Measurements from ENCODE around the gene CMSS1.

Gene CMSS1

DNA sequence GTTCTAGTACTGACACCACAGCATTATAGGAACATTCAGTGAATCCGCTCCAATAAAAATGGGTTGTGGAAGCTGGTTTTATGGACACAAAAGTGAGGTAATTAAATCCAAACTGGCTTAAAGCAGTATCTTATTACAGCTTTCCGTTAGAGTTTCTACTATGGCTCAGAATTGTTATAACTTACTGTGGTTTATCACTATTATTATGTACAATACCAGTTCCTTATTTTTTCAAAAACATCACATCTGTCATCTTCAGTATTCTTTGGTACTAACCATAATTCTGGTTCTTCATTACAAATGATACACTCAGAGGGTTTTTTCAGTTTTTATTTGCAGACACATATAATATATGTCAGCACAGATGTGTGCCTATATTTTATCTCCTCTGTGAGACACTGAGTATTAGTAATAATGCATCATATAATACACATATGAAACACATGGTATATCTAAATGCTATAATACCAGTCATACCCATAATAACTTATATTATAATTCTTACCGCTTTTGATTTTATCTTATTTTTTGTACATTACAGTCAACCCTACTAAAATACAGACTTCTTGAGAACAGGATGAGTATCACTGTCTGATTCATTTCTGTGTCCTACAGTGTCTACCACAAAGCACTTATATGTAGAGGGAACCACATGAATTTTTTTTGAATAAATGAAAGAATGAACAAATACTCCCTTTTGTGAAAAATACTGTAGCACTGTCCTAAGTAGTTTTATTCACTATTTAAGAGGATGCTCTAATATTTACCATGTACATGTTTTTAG lies 39.0 kb downstream of the CMSS1 start:
- DNase-seq = no peak

- DNase-seq = no peak
Observed at GRCh38 chr3:99857278-99857677, 39.6 kb downstream of the CMSS1 start.

DNA sequence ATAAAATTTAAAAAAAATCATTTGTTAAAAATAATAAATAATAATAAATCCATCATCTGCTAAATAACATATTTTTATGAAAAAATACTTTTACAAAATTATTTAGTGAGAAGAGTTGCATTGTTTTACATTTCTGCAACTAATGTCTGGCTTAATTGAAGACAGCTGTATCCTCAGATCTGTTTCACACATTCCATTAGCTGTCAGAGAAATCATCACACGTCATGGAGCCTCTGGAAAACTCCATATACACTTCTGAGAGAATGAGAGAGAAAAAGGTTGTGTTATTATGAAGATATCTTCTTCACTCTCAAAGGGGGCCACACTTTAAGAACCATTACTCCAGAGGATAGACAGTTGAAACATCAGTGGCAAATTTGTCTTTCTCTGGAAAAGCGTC lies 40.8 kb downstream of the CMSS1 start:
- DNase-seq = no peak

DNA sequence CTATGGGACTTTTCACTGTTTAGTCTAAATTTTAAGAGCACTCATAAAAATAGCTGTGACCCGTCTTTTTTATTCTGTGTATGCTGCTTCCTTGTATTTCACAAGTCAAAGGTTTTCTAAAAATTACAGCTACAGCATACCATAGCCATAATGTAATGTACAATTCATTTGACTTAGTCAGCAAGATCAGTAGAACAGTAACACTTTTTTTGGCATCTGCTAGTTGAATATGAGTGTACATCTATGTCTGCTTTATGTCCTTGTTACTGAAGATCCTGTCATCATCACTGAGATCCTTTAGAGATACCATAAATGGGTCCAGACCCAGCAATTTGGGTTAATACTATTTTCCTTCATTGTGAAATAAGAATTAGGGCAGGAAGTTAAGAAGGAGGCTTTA lies 42.2 kb downstream of the CMSS1 start:
- no peak for DNase-seq

DNA sequence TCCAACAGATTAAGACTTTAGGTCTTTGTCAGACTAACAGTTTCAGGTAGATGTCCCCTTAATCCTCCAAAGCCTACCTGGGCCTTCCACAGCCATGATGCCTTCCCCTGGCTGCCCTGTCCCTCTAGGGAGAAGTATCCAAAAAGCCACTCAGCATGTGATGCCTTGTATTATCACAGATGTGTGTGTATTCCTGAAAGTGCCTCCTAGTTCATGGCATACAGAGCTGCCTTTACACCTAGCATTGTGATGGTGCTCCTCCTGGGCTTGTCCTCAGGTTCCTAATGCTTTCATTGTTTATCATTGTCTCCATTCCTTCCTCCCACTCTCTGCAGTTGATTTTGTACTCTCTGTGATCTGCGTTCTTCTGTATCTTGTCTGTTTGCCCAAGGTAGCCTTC lies 43.6 kb downstream of the CMSS1 start:
- no peak for DNase-seq

DNA sequence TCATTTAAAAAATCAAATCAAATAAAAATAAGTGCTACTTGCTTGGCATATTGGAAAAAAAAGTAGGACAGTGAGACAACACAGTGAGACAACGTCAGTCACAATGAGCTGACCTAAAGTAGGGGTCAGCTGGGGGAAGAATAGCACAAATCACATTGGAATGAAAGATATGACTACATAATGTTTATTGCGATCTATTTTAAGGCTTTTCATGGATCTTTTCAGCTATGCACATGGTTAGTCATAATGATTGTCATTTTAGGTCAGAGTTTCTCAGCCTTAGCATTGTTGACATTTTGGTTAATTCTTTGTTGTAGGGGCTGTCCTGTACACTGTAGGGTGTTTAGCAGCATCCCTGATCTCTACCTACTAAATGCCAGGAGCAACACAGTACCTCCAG lies 44.5 kb downstream of the CMSS1 start:
- DNase-seq = no peak

- no peak for DNase-seq
Observed at GRCh38 chr3:99863002-99863401, 45.3 kb downstream of the CMSS1 start.

DNA sequence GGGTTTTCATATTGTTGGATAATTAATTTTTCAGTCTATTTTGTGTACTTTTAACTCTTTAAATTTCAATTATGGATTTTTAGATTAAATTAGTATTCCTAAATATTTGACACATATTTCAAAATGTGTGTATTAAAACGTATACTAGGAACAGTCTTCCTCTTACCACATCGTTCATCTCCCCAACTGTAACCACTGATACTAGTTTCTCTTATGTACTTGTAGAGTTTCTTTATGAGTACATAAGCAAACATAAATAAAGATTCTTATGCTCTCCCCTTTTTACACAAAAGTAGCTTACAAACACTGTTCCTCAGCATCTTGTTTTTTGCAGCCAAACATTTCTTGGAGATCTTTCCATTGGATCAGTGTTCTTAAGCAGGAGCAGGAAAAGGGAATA lies 45.9 kb downstream of the CMSS1 start:
- no peak for DNase-seq

- no peak for DNase-seq
Observed at GRCh38 chr3:99864289-99864688, 46.6 kb downstream of the CMSS1 start.

- DNase-seq = no peak
Observed at GRCh38 chr3:99865321-99865720, 47.7 kb downstream of the CMSS1 start.

DNA sequence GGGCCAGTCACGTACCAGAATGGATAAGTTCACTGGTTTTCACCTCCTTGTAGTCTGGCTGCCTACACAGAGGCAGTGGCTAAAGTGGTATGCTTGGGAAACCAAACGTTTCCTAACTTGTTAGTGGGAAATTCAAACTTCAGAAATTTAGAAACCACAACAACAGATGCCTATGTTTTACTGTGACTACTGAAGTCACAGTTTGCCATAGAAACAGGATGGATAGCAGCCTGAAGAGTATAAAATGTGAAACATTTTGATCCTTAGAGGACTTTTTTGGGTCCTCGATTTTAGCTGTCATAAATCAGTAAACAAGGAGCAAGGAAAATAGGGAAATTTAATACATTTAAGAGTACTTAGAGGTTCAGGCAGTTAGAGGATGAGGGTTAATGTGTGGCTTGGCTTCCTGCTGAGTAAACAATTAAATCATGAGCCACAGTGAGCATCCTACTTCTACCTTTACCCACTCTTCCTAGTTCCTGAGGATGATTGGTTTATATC lies 48.6 kb downstream of the CMSS1 start:
- DNase-seq = no peak

DNA sequence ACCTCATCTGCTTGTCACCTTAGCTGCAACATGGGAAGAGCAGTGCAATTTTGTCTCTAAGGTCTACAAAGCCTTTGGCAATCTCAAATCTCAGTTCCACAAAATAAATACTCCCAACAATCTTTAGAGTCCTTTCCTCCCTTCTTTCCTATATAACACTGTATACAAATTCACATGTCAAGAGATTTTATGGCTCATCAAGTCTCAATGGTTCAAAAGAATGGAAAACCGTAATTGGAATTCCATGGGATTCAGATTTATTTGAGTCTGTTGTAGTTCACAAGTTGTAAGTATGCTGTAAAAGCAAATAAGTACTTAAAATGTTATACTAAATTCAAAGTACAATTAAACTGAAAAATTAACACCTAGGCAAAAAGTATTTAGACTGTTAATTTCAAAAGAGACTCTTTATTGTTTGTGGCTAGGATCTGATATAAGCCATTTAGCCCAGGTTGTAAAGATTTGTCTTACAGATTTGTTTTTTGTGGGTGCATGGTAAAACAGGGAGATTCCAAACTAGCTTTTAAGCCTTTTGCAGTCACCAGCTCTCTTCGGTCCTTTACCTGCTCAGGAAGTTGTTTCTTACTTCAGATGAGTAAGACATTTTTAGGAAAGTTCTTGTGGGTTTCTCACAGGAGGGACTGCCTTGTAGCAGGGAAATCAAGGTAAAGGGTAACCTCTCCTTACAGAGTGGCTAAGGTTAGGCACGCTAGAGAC lies 50.1 kb downstream of the CMSS1 start:
- no peak for DNase-seq

GRCh38 chr3:99868311-99868646 lies 50.6 kb downstream of the CMSS1 start:
- DNase-seq = peak; percentile 24

- DNase-seq = no peak
Observed at GRCh38 chr3:99869621-99870020, 52.0 kb downstream of the CMSS1 start.

GRCh38 chr3:99870712-99871111 lies 53.0 kb downstream of the CMSS1 start:
- DNase-seq = no peak

- DNase-seq = no peak
Observed at GRCh38 chr3:99871231-99872045, 53.8 kb downstream of the CMSS1 start.

DNA sequence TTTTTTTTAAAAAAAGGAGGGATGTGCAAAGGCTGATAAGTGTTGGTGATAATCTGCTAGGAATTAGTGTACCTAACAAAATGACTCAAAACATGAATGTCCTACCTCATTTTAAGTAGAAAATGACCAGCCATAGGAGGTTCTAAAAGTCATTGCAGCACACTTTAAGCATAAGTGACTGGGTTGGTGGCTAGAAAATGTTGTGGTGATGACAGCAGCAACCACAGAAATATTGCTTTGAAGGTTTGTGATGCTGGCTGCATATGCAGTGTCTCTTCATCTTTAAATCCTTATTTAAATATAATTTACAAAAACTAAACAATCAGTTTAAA lies 55.2 kb downstream of the CMSS1 start:
- no peak for DNase-seq

DNA sequence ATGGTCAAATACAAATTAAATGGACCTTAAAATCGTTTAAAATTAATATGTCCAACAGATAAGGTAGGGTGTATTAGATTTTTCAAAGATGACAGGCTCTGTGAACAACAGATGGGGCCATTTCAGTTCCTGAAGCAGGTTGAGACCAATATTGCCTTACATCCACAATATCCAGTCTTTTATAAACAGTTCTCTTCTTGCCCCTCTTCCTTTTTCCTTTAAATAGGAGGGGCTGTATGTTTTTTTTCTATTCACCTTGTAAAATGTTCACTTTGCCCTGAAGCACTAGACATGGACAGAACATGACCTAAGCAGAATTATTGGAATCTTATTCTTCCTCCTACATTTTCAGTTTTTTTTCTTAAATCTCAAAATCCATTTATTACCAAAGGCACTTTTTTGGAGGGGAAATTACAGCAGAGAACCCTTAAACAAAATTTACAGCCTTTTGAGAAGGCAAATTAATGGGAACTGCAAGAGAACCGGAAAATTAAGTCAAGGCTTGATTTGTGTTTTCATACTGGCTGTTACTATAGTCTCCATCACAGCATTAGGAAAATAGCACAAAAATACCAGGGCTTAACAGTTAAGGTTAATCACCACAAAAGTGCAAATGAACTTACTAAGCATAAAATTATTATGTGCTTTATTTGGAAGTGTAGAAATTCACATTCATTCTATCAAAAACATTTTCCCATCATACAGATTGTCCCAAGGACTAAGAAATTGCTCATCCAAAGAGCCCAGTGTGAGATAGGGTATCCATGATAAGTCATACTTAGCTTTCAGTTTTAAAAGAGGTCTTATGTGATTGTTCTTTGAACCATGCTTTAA lies 55.8 kb downstream of the CMSS1 start:
- no peak for DNase-seq

DNA sequence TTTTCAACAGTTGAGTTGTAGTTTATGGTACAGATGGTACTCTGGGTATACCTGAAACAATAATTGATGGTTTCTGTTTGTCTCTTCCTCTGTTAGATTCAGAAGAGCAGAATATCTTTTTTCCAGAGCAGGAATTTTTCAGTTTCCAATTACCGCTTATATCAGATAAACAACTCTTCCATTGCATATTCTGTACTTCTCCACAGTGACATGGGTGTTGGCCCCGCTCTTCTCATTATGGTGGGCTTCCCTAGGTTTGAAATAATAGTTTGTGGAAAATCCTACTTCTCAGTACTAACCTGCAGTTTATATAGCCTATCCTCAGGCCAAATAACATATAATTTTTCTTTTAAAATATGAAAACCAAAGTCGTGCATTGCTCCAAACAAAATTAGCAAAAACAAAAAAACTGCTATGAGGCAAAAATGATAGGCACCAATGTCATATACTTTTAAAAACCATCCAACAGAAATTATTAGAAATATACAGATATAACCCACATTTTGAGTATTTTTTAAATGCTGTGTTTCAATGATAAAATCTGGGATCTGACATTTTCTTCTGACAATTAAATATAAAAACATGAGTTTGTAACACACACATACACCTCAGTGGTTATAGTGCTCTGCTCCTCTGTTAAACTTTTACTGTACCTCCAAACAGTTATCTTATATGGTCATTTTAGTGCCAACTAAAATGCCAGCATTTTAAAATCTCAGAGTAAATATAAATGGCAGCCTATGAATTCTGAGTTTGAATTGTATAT lies 56.8 kb downstream of the CMSS1 start:
- DNase-seq = no peak

- no peak for DNase-seq
Observed at GRCh38 chr3:99875581-99875928, 57.9 kb downstream of the CMSS1 start.

DNA sequence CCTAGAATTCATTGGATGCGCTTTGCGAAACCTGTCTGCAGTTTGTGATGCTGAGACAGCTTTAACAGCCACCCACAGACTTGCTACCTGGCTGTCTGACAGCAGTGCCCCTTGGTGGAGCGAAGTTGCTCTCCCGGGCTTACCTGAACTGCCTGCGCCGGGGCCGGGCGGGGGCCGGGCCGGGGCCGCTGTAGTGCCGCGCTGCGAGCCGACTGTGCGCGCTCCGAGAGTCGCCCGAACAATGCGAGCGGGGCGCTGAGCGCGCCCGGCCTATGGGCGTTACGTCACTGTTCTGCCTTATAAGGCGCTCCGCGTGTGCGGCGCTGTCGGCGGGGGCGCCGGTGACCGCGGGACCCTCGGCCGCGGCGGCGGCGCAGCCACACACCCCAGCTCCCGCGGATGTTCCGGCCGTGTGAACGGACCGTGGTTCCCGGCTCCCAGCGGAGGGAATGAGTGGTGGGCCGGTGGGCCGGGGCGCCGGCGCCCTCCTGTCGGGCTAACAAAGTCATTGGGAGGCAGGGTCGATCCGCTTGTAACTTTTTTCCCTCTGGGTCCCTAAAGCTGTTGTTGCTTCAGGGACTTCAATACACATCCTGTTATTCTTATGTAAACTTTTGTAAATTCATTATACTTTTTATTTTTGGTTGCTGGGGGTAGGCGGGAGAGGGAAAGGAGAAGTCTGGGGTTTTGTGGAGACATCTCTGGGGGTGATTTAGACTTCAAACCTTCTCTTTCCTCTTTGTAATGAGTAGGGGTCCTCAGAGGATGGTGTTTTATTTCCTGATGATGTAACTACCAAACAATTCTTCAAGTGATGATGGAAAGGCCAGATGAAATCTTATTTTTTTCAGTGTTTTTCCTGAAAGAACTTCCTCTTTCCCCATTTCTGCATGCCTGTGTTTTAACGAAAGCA lies 58.5 kb downstream of the CMSS1 start:
- DNase-seq = peak; percentile 75

All from CD4-positive, alpha-beta T cell treated with Interleukin-17A for 4 hours (primary cell).